Nephron (organoid): Measurements from ENCODE around the gene HTR2C.

ENCODE experiments used
- H3K27ac Mint-ChIP-seq, 3 experiments: 2 replicates each; pipeline ENCODE4 v1.8.0; 2020; ENCODE audit warnings: mixed read lengths in 3 of 3, mild to moderate bottlenecking in 2 of 3, moderate library complexity in 1 of 3
- H3K27me3 Mint-ChIP-seq: 2 replicates; pipeline ENCODE4 v1.8.0; 2021; ENCODE audit warnings: low read depth, mild to moderate bottlenecking, moderate library complexity, mixed read lengths
- H3K36me3 Mint-ChIP-seq: 2 replicates; pipeline ENCODE4 v1.8.0; 2020; ENCODE audit warnings: low read depth, mixed read lengths
- H3K4me1 Mint-ChIP-seq: 2 replicates; pipeline ENCODE4 v1.8.0; 2020; ENCODE audit warnings: mixed read lengths
- H3K4me3 Mint-ChIP-seq, 3 experiments: 2 replicates each; pipeline ENCODE4 v1.8.0; 2020; ENCODE audit warnings: mild to moderate bottlenecking in 3 of 3, mixed read lengths in 3 of 3, moderate library complexity in 2 of 3
- H3K9me3 Mint-ChIP-seq: 2 replicates; pipeline ENCODE4 v1.8.0; 2020; ENCODE audit warnings: mixed read lengths
- CTCF ChIP-seq, 3 experiments: fragments of 200-600 bp; sonication (generic); IDR thresholded peaks; one replicate each; pipeline ENCODE4 v1.5.0; 2021; ENCODE audit warnings: antibody characterized with exemption in 3 of 3; ENCODE audit not compliant: unreplicated experiment in 3 of 3

Gene HTR2C

GRCh38 chrX:114798907-114799306, 215.0 kb downstream of the HTR2C start:
- TF ChIP-seq CTCF (IDR thresholded peaks at IDR 0.05; ENCODE audit: unreplicated experiment in 3 of 3): no peak
- H3K27me3 Mint-ChIP-seq: no peaks in the 10 kb centered on the region
- no peaks in the 10 kb centered on the region for H3K36me3 Mint-ChIP-seq
- no peaks in the 10 kb centered on the region for H3K9me3 Mint-ChIP-seq
- no peaks in the 10 kb centered on the region for H3K4me1 Mint-ChIP-seq
- H3K27ac Mint-ChIP-seq: no peak overlapping the region
- no peak overlapping the region for H3K4me3 Mint-ChIP-seq

GRCh38 chrX:114800719-114801118, 216.8 kb downstream of the HTR2C start:
- TF ChIP-seq CTCF (IDR thresholded peaks at IDR 0.05; ENCODE audit: unreplicated experiment in 3 of 3): no peak
- no peaks in the 10 kb centered on the region for H3K9me3 Mint-ChIP-seq
- H3K27ac Mint-ChIP-seq: no peak overlapping the region
- H3K4me1 Mint-ChIP-seq: no peaks in the 10 kb centered on the region
- no peak overlapping the region for H3K4me3 Mint-ChIP-seq
- H3K27me3 Mint-ChIP-seq: no peaks in the 10 kb centered on the region
- no peaks in the 10 kb centered on the region for H3K36me3 Mint-ChIP-seq

- no peak overlapping the region for H3K4me3 Mint-ChIP-seq
- no peaks in the 10 kb centered on the region for H3K27me3 Mint-ChIP-seq
- TF ChIP-seq CTCF (IDR thresholded peaks at IDR 0.05; ENCODE audit: unreplicated experiment in 3 of 3): no peak
- no peaks in the 10 kb centered on the region for H3K36me3 Mint-ChIP-seq
- H3K4me1 Mint-ChIP-seq: no peaks in the 10 kb centered on the region
- no peak overlapping the region for H3K27ac Mint-ChIP-seq
- no peaks in the 10 kb centered on the region for H3K9me3 Mint-ChIP-seq
Observed at GRCh38 chrX:114819509-114819908, 235.6 kb downstream of the HTR2C start.

GRCh38 chrX:114841051-114841450, 257.2 kb downstream of the HTR2C start:
- no peaks in the 10 kb centered on the region for H3K4me1 Mint-ChIP-seq
- H3K27ac Mint-ChIP-seq: no peak overlapping the region
- H3K27me3 Mint-ChIP-seq: no peaks in the 10 kb centered on the region
- H3K36me3 Mint-ChIP-seq: no peaks in the 10 kb centered on the region
- no peak overlapping the region for H3K4me3 Mint-ChIP-seq
- H3K9me3 Mint-ChIP-seq: peaks cover 2% of the 10 kb centered on the region
- TF ChIP-seq CTCF (IDR thresholded peaks at IDR 0.05; ENCODE audit: unreplicated experiment in 3 of 3): no peak

- H3K27ac Mint-ChIP-seq: no peak overlapping the region
- H3K9me3 Mint-ChIP-seq: no peaks in the 10 kb centered on the region
- no peaks in the 10 kb centered on the region for H3K36me3 Mint-ChIP-seq
- no peaks in the 10 kb centered on the region for H3K4me1 Mint-ChIP-seq
- H3K27me3 Mint-ChIP-seq: no peaks in the 10 kb centered on the region
- H3K4me3 Mint-ChIP-seq: no peak overlapping the region
- TF ChIP-seq CTCF (IDR thresholded peaks at IDR 0.05; ENCODE audit: unreplicated experiment in 3 of 3): no peak
Observed at GRCh38 chrX:114842181-114842580, 258.3 kb downstream of the HTR2C start.

GRCh38 chrX:114889481-114889880, 305.6 kb downstream of the HTR2C start:
- no peak for TF ChIP-seq CTCF (IDR thresholded peaks at IDR 0.05; ENCODE audit: unreplicated experiment in 3 of 3)
- no peak overlapping the region for H3K4me3 Mint-ChIP-seq
- H3K36me3 Mint-ChIP-seq: no peaks in the 10 kb centered on the region
- no peaks in the 10 kb centered on the region for H3K4me1 Mint-ChIP-seq
- H3K27me3 Mint-ChIP-seq: no peaks in the 10 kb centered on the region
- H3K9me3 Mint-ChIP-seq: peaks cover 2% of the 10 kb centered on the region
- H3K27ac Mint-ChIP-seq: no peak overlapping the region
